H54 (cell line): Measurements from ENCODE around the gene TOMM20.
"Not testable (repeated sequence)": the region's sequence is repeated elsewhere in the genome, so short reads cannot be mapped to it uniquely, and the experiment has no call there.

Source experiments
- DNase-seq: peaks from one replicate; pipeline ENCODE4 v3.0.0; 2011; ENCODE audit warnings: low spot score, mixed read lengths; ENCODE audit not compliant: insufficient read length
- FAIRE-seq: peaks from 3 replicates; lab custom pipeline; 2011; peaks lifted over from hg19 to GRCh38; lab: Jason Lieb, UNC
- POLR2A ChIP-seq: IDR thresholded peaks from 2 replicates; pipeline ENCODE4 v1.6.1; 2011; ENCODE audit warnings: low read depth, mild to moderate bottlenecking, low read length

Gene TOMM20

GRCh38 chr1:235075777-235076308, 52.8 kb downstream of the TOMM20 start:
- no peak for FAIRE-seq
- DNase-seq, result no peak
- no peak for TF ChIP-seq POLR2A

DNA sequence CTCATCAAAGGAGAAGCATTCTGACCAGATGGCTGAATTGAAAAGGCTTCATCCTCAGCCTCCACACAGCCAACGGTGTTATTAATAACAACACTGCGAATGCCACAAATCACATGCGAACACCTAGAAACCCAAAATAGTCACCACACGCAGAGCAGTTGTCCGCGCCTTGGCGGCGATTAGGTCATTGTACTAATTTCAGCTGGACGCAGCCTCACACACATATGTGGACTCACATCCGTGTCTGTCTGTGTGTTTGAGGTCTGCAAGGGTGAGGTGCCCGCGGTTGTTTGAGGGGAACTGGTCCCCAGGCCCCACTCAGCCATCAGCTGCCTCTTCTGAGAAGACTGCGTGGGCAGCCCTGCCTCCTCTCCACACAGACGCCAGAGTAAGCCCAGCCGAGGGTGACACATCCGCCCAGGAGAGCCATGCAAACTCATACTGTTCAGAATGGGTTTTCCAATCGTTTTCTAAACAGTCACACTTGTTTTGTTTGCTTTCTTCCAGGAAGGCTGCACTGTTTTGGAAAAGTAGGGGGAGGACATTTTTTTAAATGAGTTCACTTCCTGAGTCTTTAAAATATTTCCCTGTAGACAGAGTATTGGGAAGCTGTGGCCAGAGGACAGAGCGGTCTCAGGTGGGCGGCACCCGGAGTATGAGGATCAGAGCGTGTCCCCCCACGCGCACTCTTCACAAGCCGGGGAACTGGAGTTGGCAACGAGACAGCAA, 53.4 kb downstream of the TOMM20 start:
- no peak for DNase-seq

GRCh38 chr1:235074523-235075047, 54.1 kb downstream of the TOMM20 start:
- DNase-seq (no peak), FAIRE-seq (no peak)
- no peak for TF ChIP-seq POLR2A

More for the DNA sequence above, 53.4 kb downstream of the TOMM20 start:
- no peak for FAIRE-seq
- no peak for TF ChIP-seq POLR2A

DNA sequence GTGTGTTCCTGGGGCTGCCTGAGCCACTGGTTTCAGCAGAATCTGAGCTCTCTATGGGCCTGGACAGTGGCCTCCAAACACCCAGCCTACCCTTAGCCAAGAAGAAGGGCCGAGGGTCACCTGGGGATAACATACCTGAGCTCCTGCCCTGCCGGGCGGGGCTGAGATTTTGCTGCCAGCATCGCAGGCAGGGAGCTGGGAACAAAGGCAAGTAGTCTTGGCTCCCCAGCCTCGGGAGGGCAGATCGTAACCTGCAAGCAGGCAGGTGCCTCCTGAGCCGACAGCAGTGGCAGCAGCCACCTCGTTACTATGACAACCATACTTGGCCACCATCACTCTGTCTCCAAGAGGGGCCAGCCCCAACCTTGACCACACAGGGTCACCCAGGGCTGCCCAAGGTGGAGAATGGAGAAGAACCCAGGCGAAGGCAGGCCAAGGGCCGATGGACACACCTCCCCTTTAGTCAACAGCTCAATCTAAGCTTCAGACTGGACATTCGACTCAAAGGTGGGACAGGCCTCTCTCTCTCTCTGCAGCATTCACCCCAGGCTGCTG, 54.6 kb downstream of the TOMM20 start:
- no peak for FAIRE-seq
- DNase-seq, result no peak
- TF ChIP-seq POLR2A, result no peak

DNA sequence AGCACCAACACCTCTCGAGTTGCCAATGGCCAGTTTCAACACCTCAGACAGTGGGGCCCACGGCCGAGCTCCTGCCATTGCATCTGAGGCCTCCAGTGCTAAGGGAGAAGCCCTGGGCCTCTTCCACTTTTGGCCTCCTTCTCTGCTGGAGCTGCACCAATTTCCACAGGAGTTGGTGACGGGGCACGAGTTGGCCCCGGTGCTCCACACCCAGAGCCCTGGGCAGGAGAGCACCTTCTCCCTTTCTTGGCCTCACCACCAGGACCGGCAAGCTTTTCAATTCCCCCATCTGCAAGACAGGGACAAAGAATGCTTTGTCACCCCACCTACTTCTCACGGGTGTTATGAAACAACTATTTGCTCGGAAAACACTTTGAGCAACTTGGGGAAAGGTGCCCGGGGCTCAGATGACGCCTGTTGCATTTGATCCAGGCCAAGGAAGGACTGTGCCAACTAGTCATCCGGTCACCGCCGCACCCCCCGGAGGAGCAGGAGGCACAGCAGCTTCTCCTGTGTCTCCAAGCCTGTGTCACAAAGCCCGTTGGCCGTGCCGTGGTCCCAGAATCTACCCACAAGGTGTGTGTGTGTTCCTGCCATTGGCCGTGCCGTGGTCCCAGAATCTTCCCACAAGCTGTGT, 55.2 kb downstream of the TOMM20 start:
- no peak for FAIRE-seq

GRCh38 chr1:235072577-235072976, 56.1 kb downstream of the TOMM20 start:
- not testable (repeated sequence) for DNase-seq

More for the DNA sequence above, 55.2 kb downstream of the TOMM20 start:
- no peak for TF ChIP-seq POLR2A
- DNase-seq, result no peak

GRCh38 chr1:235072096-235072495, 56.5 kb downstream of the TOMM20 start:
- no peak for TF ChIP-seq POLR2A
- no peak for FAIRE-seq

More at GRCh38 chr1:235072577-235072976, 56.1 kb downstream of the TOMM20 start:
- not testable (repeated sequence) for FAIRE-seq

GRCh38 chr1:235070819-235071218, 57.8 kb downstream of the TOMM20 start:
- DNase-seq (no peak), FAIRE-seq (no peak)
- no peak for TF ChIP-seq POLR2A

More at GRCh38 chr1:235072096-235072495, 56.5 kb downstream of the TOMM20 start:
- no peak for DNase-seq

DNA sequence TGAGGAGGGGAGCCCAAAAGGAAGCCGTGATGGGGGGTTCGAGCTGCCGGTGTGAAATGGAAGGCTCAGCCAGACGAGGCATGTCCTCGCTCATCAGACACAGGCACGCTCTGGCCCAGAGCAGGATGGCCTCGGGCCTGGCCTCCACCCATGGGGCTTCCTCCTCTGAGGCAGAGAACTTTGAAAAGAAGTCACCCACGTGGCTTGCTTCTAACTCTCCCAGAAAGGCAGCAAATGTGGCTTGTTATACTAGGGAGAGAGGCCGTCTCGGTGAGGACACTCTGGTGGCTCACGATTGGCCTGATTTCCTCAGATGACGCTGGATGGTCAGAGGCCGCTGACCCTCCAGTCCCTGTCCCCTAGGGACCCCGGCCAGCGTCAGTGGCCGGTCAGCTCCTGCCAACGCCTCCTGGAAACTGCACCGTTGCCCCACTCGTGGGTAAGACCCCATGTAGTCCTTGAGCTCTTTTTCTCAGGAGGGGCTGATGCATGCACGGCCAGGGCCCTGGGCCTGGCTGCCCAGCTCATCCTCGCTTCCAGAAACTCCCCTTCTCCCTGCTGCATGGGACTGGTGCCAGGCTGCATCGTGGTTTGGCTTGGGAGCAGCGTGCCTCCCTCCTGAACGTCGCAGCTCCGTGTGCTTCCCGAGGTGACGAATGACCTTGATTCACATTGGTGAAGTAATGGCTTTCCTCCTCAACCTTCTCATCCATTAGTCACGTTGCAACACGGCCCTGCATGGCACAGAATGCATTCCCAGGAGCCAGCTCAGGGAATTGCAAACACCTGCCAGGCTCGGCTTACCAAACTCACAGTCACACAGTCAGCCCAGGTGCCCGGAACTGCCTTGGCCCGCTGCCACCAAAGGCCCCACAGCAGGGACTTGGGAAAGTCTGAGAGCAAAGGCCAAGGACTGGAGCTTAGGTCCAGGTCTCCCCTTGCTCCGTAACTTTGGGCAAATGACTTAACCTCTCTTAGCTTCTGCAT, 58.8 kb downstream of the TOMM20 start:
- no peak for TF ChIP-seq POLR2A
- FAIRE-seq (no peak), DNase-seq (no peak)

DNA sequence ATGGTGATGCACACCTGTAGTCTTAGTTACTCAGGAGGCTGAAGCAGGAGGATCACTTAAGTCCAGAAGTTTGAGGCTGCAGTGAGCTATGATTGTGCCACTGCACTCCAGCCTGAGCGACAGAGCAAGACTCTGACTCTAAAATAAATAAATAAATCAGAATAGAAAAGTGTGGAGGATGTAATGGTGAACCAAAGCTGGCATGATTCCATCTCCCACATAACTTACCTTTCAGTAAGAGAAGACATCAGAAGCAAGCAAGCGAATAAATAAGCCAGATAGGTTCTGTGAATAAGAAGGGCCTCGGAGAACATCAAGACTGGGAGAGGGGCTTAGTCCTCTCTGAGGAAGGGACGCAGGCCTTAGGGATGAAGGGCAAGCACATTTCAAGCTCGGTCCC, 59.5 kb downstream of the TOMM20 start:
- FAIRE-seq (no peak), DNase-seq (no peak)
- no peak for TF ChIP-seq POLR2A

- FAIRE-seq, result no peak
- DNase-seq, result no peak
- TF ChIP-seq POLR2A, result peak; percentile 9; the same call in 1 of the 2 replicates
Measured at GRCh38 chr1:235068158-235069121, 60.2 kb downstream of the TOMM20 start.
